Measurements from ENCODE around the gene LINGO4.

Gene LINGO4

GRCh38 chr1:151814426-151814825, 9.2 kb upstream of the LINGO4 start:
- DNase-seq (ENCODE audit: low read depth) = no peak

GRCh38 chr1:151813271-151813977, 8.2 kb upstream of the LINGO4 start:
- DNase-seq (ENCODE audit: low read depth) = no peak

GRCh38 chr1:151811181-151811580, 6.0 kb upstream of the LINGO4 start:
- no peak for DNase-seq (ENCODE audit: low read depth)

GRCh38 chr1:151809985-151810556, 4.9 kb upstream of the LINGO4 start:
- no peak for DNase-seq (ENCODE audit: low read depth)

- no peak for DNase-seq (ENCODE audit: low read depth)
These were observed 4.2 kb upstream of the LINGO4 start for GRCh38 chr1:151809290-151809984.

- DNase-seq (ENCODE audit: low read depth) = no peak
These were observed 2.5 kb upstream of the LINGO4 start for GRCh38 chr1:151807766-151808165.

- DNase-seq (ENCODE audit: low read depth) = no peak
These were observed 1.9 kb upstream of the LINGO4 start for GRCh38 chr1:151807131-151807530.

GRCh38 chr1:151806170-151806569, 951 bp upstream of the LINGO4 start:
- DNase-seq (ENCODE audit: low read depth) = no peak

- no peak for DNase-seq (ENCODE audit: low read depth)
These were observed 1.3 kb downstream of the LINGO4 start for GRCh38 chr1:151803915-151804314.

GRCh38 chr1:151803164-151803563, 2.1 kb downstream of the LINGO4 start:
- no peak for DNase-seq (ENCODE audit: low read depth)

- DNase-seq (ENCODE audit: low read depth) = no peak
These were observed 2.8 kb downstream of the LINGO4 start for GRCh38 chr1:151802372-151802771.

- DNase-seq (ENCODE audit: low read depth) = no peak
These were observed 3.4 kb downstream of the LINGO4 start for GRCh38 chr1:151801846-151802245.

GRCh38 chr1:151801310-151801820, 3.9 kb downstream of the LINGO4 start:
- no peak for DNase-seq (ENCODE audit: low read depth)

GRCh38 chr1:151800830-151801229, 4.4 kb downstream of the LINGO4 start:
- no peak for DNase-seq (ENCODE audit: low read depth)

GRCh38 chr1:151799179-151800022, 5.8 kb downstream of the LINGO4 start:
- DNase-seq (ENCODE audit: low read depth) = no peak

GRCh38 chr1:151798571-151798970, 6.6 kb downstream of the LINGO4 start:
- no peak for DNase-seq (ENCODE audit: low read depth)

- no peak for DNase-seq (ENCODE audit: low read depth)
These were observed 14.1 kb downstream of the LINGO4 start for GRCh38 chr1:151790940-151791651.

GRCh38 chr1:151790071-151790939, 14.9 kb downstream of the LINGO4 start, which contains the start of gene TDRKH:
TDRKH (minus strand) TSS chr1:151790500; CDS start chr1:151783022, 7,478 bp downstream.
- DNase-seq (ENCODE audit: low read depth) = peak; percentile 99

GRCh38 chr1:151787689-151788088, 17.5 kb downstream of the LINGO4 start:
- no peak for DNase-seq (ENCODE audit: low read depth)

GRCh38 chr1:151783796-151784195, 21.4 kb downstream of the LINGO4 start:
- no peak for DNase-seq (ENCODE audit: low read depth)
